GM19240 (cell line): ENCODE measurements around the gene KIF18B.

ENCODE experiments used
- DNase-seq: peaks from one replicate; pipeline ENCODE4 v3.0.0; 2011; ENCODE audit warnings: low spot score; ENCODE audit not compliant: insufficient read length

Gene KIF18B

GRCh38 chr17:44877121-44877520 is 70.5 kb downstream of the KIF18B start:
- no peak for DNase-seq

GRCh38 chr17:44875761-44876160 is 71.8 kb downstream of the KIF18B start:
- no peak for DNase-seq
